AML-193 (cell line): ENCODE measurements around the gene ELP2.
A peak's percentile ranks its signal among the peaks of the same experiment; 100 is the strongest.
"Not testable (repeated sequence)": the region's sequence is repeated elsewhere in the genome, so short reads cannot be mapped to it uniquely, and the experiment has no call there.

Experiments
- DNase-seq, 2 experiments: peaks; one replicate each; lab custom pipeline; 2025; lab: John Stamatoyannopoulos, UW

ELP2 gene

GRCh38 chr18:36160959-36161371 lies 31.3 kb downstream of the ELP2 start:
- no peak for DNase-seq

- no peak for DNase-seq
These were observed 33.3 kb downstream of the ELP2 start for GRCh38 chr18:36162981-36163380.

- DNase-seq, result no peak
These were observed 38.1 kb downstream of the ELP2 start for GRCh38 chr18:36167692-36168218.

GRCh38 chr18:36168296-36168695 lies 38.6 kb downstream of the ELP2 start:
- DNase-seq, result not testable (repeated sequence)

- no peak for DNase-seq
These were observed 40.2 kb downstream of the ELP2 start for GRCh38 chr18:36169938-36170337.

- no peak for DNase-seq
These were observed 45.8 kb downstream of the ELP2 start for GRCh38 chr18:36175481-36175880.

GRCh38 chr18:36176177-36176584 lies 46.5 kb downstream of the ELP2 start:
- no peak for DNase-seq

GRCh38 chr18:36176711-36177110 lies 47.0 kb downstream of the ELP2 start:
- DNase-seq, result no peak

GRCh38 chr18:36177913-36178312 lies 48.2 kb downstream of the ELP2 start:
- DNase-seq, result no peak

GRCh38 chr18:36179562-36180355 lies 50.1 kb downstream of the ELP2 start:
- DNase-seq, result peak; percentile 59 to 68

- no peak for DNase-seq
These were observed 51.7 kb downstream of the ELP2 start for GRCh38 chr18:36181441-36181840.

GRCh38 chr18:36181898-36182506 lies 52.3 kb downstream of the ELP2 start:
- no peak for DNase-seq

GRCh38 chr18:36183033-36183432 lies 53.3 kb downstream of the ELP2 start:
- DNase-seq, result no peak

GRCh38 chr18:36183987-36184386 lies 54.3 kb downstream of the ELP2 start:
- no peak for DNase-seq

GRCh38 chr18:36185157-36185556 lies 55.5 kb downstream of the ELP2 start:
- no peak for DNase-seq

GRCh38 chr18:36185901-36186460 lies 56.3 kb downstream of the ELP2 start:
- no peak for DNase-seq

GRCh38 chr18:36186461-36187192 lies 56.9 kb downstream of the ELP2 start:
- DNase-seq, result no peak

- no peak for DNase-seq
These were observed 57.6 kb downstream of the ELP2 start, which contains the start of gene MOCOS for GRCh38 chr18:36187193-36187825. Gene MOCOS (plus strand): TSS chr18:36187497. CDS start chr18:36187540, 43 bp downstream.

GRCh38 chr18:36187826-36188721 lies 58.4 kb downstream of the ELP2 start:
- DNase-seq, result no peak

- no peak for DNase-seq
These were observed 59.2 kb downstream of the ELP2 start for GRCh38 chr18:36188916-36189315.

GRCh38 chr18:36189486-36189885 lies 59.8 kb downstream of the ELP2 start:
- DNase-seq, result no peak
